ENCODE data around the gene PTGDR.

The PTGDR gene

GRCh38 chr14:52235434-52235833 lies 32.1 kb upstream of the PTGDR start:
- ATAC-seq: no peak
- TF ChIP-seq TOX (CRISPR knock-in tag; IDR thresholded peaks at IDR 0.05; ENCODE audit: borderline replicate concordance) (no peak), ZNF565 (CRISPR knock-in tag; conservative IDR thresholded peaks at IDR 0.05; ENCODE audit: low read depth) (no peak), SNAI2 (CRISPR knock-in tag; IDR thresholded peaks at IDR 0.05) (no peak), GLIS3 (CRISPR knock-in tag; IDR thresholded peaks at IDR 0.05) (no peak), CREB5 (CRISPR knock-in tag; IDR thresholded peaks at IDR 0.05; ENCODE audit: low read depth) (no peak), TCF4 (CRISPR knock-in tag; IDR thresholded peaks at IDR 0.05; ENCODE audit: borderline replicate concordance) (no peak), ESRRG (CRISPR knock-in tag; IDR thresholded peaks at IDR 0.05) (no peak), CSDC2 (CRISPR knock-in tag; IDR thresholded peaks at IDR 0.05) (no peak), PPARA (CRISPR knock-in tag; IDR thresholded peaks at IDR 0.05; ENCODE audit: borderline replicate concordance) (no peak), CSRNP3 (CRISPR knock-in tag; IDR thresholded peaks at IDR 0.05) (no peak), ZNF70 (CRISPR knock-in tag; IDR thresholded peaks at IDR 0.05) (no peak), ZFP3 (CRISPR knock-in tag; IDR thresholded peaks at IDR 0.05) (no peak), TSHZ2 (CRISPR knock-in tag; IDR thresholded peaks at IDR 0.05) (no peak), ZC3H10 (CRISPR knock-in tag; IDR thresholded peaks at IDR 0.05) (no peak), OSR1 (CRISPR knock-in tag; IDR thresholded peaks at IDR 0.05) (no peak), BACH2 (CRISPR knock-in tag; IDR thresholded peaks at IDR 0.05; ENCODE audit: borderline replicate concordance) (no peak), POU6F1 (CRISPR knock-in tag; IDR thresholded peaks at IDR 0.05; ENCODE audit: borderline replicate concordance, low read depth) (no peak), PATZ1 (CRISPR knock-in tag; IDR thresholded peaks at IDR 0.05; ENCODE audit: borderline replicate concordance) (no peak), ZNF8 (CRISPR knock-in tag; IDR thresholded peaks at IDR 0.05) (no peak), RARB (CRISPR knock-in tag; IDR thresholded peaks at IDR 0.05) (no peak)

GRCh38 chr14:52235866-52236510 lies 31.5 kb upstream of the PTGDR start:
- ATAC-seq: no peak
- TF ChIP-seq SNAI2 (CRISPR knock-in tag; IDR thresholded peaks at IDR 0.05): no peak
- no peak for TF ChIP-seq ARNTL (CRISPR knock-in tag; IDR thresholded peaks at IDR 0.05; ENCODE audit: borderline replicate concordance, low read depth)
- TF ChIP-seq ZFP30 (CRISPR knock-in tag; IDR thresholded peaks at IDR 0.05): no peak
- TF ChIP-seq CSDC2 (CRISPR knock-in tag; IDR thresholded peaks at IDR 0.05): no peak
- no peak for TF ChIP-seq ZC3H10 (CRISPR knock-in tag; IDR thresholded peaks at IDR 0.05)
- no peak for TF ChIP-seq RARB (CRISPR knock-in tag; IDR thresholded peaks at IDR 0.05)

- ATAC-seq: no peak
- no peak for TF ChIP-seq ZFP30 (CRISPR knock-in tag; IDR thresholded peaks at IDR 0.05)
- TF ChIP-seq BACH2 (CRISPR knock-in tag; IDR thresholded peaks at IDR 0.05; ENCODE audit: borderline replicate concordance): no peak
- TF ChIP-seq PATZ1 (CRISPR knock-in tag; IDR thresholded peaks at IDR 0.05; ENCODE audit: borderline replicate concordance): no peak
- TF ChIP-seq ZC3H10 (CRISPR knock-in tag; IDR thresholded peaks at IDR 0.05): no peak
- no peak for TF ChIP-seq ISL1 (CRISPR knock-in tag; IDR thresholded peaks at IDR 0.05)
- no peak for TF ChIP-seq ZNF8 (CRISPR knock-in tag; IDR thresholded peaks at IDR 0.05)
- TF ChIP-seq GLIS3 (CRISPR knock-in tag; IDR thresholded peaks at IDR 0.05): no peak
- TF ChIP-seq CSRNP3 (CRISPR knock-in tag; IDR thresholded peaks at IDR 0.05): no peak
- TF ChIP-seq ZNF70 (CRISPR knock-in tag; IDR thresholded peaks at IDR 0.05): no peak
- TF ChIP-seq POU6F1 (CRISPR knock-in tag; IDR thresholded peaks at IDR 0.05; ENCODE audit: borderline replicate concordance, low read depth): no peak
- TF ChIP-seq CSDC2 (CRISPR knock-in tag; IDR thresholded peaks at IDR 0.05): no peak
These were observed 28.8 kb upstream of the PTGDR start for GRCh38 chr14:52238682-52239081.
